Fibroblast of lung (primary cell): Measurements from ENCODE around the gene ADIPOR1.
"Not testable (repeated sequence)": the region's sequence is repeated elsewhere in the genome, so short reads cannot be mapped to it uniquely, and the experiment has no call there.

Experiments used
- CTCF ChIP-seq, 2 donors: IDR thresholded peaks in 1 of 2; conservative IDR thresholded peaks in 1 of 2; 1 replicate in 1 of 2; 2 replicates in 1 of 2; pipeline ENCODE4 v1.5.1; 2011 to 2012; ENCODE audit warnings: low read length in 2 of 2, control low read depth in 1 of 2, inconsistent platforms in 1 of 2, low read depth in 1 of 2, mild to moderate bottlenecking in 1 of 2
- EZH2 ChIP-seq: IDR thresholded peaks from 2 replicates; pipeline ENCODE4 v1.5.1; 2012; ENCODE audit warnings: low read length, control low read depth, mild to moderate bottlenecking; ENCODE audit errors: missing control alignments

- TF ChIP-seq CTCF (conservative IDR thresholded peaks at IDR 0.05 in 1 of 2, IDR thresholded peaks at IDR 0.05 in 1 of 2; ENCODE audit: low read depth in 1 of 2, low read length in 2 of 2); EZH2: not testable (repeated sequence)
Measured at GRCh38 chr1:203005395-203006142, 47.5 kb upstream of the ADIPOR1 start.
